Measurements from ENCODE around the gene MRPL53. TPM values are rescaled to one million over a fixed set of nuclear protein-coding genes. Genes with fewer than 3 reads are reported as not detected.

The MRPL53 gene
- total RNA-seq, 1 donor from 2014 or later = 39.9 TPM

DNA sequence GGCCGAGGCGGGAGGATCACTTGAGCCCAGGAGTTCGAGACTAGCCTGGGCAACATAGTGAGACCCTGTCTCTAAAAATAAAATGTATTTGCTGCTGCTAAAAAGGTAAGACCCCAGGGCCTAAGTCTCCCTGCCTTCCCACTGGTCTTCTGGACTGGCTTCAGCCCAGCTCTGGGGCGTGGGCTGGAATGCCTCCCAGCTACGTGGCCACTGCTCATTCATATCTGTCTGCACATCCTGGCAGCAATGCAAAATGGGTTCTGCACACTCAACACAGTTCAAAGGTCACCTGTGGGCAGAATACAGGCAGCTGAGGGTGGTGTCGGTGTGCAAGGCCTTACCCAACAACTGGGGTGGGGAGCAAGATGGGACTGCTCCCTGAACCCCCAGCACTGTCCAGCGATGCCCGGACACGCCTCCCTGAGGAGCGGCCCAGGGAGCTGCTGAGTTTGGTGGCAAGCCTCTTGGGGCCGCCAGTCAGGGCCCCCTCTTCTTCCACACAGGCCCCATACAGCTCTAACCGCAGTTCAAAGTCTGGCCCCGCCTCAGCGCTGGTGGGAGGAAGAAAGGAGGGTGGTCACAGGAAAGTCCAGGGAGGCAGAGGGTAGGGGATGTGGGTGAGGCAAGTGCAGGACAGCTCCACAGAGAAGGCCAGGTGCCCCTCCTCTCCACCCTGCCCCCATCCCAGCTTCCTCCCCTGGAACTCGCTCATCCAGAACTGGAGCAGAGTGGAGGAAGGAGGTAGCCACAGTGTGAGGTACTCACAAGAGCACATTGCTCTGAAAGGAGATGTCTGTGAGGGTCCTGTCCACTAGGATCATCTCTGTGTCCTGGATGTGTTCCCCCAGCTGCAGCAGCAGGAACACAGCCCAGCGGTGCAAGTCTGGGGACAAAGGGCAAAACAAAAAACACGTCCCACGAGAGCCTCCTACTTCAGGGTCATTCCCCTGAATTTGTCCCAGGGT lies 42.7 kb downstream of the MRPL53 start:
- no peak for DNase-seq (ENCODE audit: low read depth in 2 of 2)

DNA sequence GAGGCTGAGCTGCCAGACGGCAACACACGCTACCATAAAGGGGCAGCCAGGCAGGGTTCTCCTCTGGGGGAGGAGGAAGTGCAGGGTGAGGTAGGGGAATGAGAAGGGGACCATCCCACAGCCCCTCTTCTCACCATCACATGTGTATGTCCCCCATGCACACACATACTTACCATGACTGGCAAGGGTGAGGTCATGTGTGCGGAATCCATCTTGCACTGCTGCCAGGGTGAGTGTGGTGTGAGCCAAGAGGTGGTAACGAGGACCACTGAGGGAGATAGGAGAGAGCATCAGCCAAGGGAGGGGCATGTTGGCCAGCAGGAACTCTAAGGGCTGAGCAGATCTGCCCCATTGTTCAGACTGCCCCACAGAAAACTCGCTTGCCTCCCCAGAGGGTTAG lies 43.8 kb downstream of the MRPL53 start:
- DNase-seq (ENCODE audit: low read depth in 2 of 2) = no peak

DNA sequence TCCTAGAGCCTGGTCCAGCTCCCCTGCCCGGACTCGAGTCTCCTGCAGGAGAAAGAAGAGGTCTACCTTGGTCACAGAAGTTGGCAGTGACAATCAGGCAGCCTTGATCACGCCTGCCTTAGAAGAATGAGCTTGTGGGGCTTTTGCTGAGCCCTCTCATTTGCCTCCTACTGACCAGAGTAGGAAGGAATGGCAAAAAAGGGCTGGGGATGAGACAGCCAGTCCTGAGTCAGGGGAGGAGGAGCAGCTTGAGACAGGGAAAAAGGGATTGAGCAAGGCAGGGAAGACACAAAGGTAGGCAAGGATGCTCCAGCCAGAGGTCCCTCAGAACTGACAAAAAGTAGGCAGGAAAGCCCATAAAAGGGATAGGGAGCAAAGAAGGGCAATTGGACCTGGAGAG lies 44.9 kb downstream of the MRPL53 start:
- DNase-seq (ENCODE audit: low read depth in 2 of 2) = no peak

- no peak for DNase-seq (ENCODE audit: low read depth in 2 of 2)
Observed at GRCh38 chr2:74426181-74426758, 46.2 kb downstream of the MRPL53 start.

- DNase-seq (ENCODE audit: low read depth in 2 of 2) = no peak
Observed at GRCh38 chr2:74425523-74425922, 47.0 kb downstream of the MRPL53 start.

DNA sequence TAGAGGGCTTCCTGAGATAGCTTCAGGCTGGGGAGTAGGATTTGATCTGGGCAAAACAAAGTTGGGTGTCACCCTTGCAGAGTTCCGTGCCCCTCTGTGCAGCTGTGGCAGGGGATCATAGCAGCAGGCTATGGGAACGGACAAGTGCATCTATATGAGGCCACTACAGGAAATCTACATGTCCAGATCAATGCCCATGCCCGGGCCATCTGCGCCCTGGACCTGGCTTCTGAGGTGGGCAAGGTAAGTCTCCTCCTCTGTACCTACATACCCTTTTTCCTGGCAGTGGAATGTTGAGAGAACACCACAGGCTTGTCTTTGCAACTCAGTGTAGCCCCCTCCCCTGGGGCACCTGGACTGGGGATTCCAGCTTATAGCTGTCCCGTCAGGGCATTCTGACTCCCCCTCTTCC lies 47.5 kb downstream of the MRPL53 start:
- DNase-seq (ENCODE audit: low read depth in 2 of 2) = no peak

DNA sequence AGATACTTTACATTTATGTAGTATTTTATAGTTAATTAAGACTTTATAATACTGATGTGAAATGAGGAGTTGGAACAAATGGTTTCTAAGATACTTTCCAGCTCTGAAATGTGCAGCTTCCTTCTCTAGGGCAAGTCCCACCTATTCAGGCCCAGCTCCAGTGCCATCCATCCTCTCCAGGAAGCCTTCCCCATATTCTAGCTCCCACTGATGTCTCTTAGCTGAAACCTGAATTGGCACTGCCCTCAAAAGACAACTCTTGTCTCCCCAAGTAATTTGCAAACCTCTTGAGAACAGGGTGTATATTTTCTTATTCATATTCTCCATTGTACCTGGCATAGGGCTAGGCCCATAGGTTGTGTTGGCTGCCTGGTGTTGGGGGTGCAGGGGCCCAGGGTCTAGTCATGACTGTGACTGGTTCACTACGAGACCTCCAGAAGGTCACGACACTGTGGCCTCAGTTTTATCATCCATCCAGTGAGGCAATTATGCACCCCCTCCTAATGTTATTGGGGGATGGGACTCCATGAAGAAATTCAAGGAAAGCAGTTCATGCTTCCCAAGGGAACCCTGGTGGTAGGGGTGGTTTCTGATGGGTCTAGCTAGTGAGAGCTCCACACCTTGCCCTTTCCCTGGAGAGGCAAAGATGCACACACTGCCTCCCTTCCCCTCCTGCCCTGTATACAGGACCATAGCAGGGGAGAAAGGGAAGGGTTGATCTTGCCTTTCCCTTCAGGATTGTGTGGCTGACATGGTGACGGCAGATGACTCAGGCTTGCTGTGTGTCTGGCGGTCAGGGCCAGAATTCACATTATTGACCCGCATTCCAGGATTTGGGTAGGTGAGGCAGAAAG lies 48.1 kb downstream of the MRPL53 start:
- DNase-seq (ENCODE audit: low read depth in 2 of 2) = no peak

GRCh38 chr2:74423231-74424095 lies 49.0 kb downstream of the MRPL53 start:
- DNase-seq (ENCODE audit: low read depth in 2 of 2) = no peak

Other genes starting within 250 kb of the MRPL53 start
- gene SLC4A5, start 129.3 kb downstream of the MRPL53 start, total RNA-seq = under 0.01 and 0.20 TPM in 2 replicates
- gene DCTN1, start 92.4 kb downstream of the MRPL53 start, total RNA-seq = 95.2 and 117 TPM in 2 replicates
- gene C2orf81, start 51.1 kb downstream of the MRPL53 start, total RNA-seq = under 0.01 TPM in 1 of 2 replicates, not detected in the other
- gene WDR54, start 51.0 kb downstream of the MRPL53 start, total RNA-seq = 24.0 and 32.3 TPM in 2 replicates
- 11.8 and 28.4 TPM in 2 replicates for gene RTKN, start 30.7 kb downstream of the MRPL53 start, total RNA-seq
- 4.8 and 6.3 TPM in 2 replicates for gene INO80B, start 17.6 kb downstream of the MRPL53 start, total RNA-seq
- gene WBP1, start 14.2 kb downstream of the MRPL53 start, total RNA-seq = 40.3 and 47.6 TPM in 2 replicates
- gene MOGS, start 7.3 kb downstream of the MRPL53 start, total RNA-seq = 36.4 and 57.5 TPM in 2 replicates
- gene CCDC142, start 10.3 kb upstream of the MRPL53 start, total RNA-seq = 7.8 and 16.9 TPM in 2 replicates
- gene TTC31, start 10.4 kb upstream of the MRPL53 start, total RNA-seq = 5.0 and 5.4 TPM in 2 replicates
- 0.20 and 0.65 TPM in 2 replicates for gene LBX2, start 26.9 kb upstream of the MRPL53 start, total RNA-seq
- 7.0 and 8.3 TPM in 2 replicates for gene PCGF1, start 35.0 kb upstream of the MRPL53 start, total RNA-seq
- not detected in 2 replicates for gene TLX2, start 41.8 kb upstream of the MRPL53 start, total RNA-seq
- not detected in 2 replicates for gene DQX1, start 53.6 kb upstream of the MRPL53 start, total RNA-seq
- gene AUP1, start 57.0 kb upstream of the MRPL53 start, total RNA-seq = 70.2 and 138 TPM in 2 replicates
- 35.3 and 38.1 TPM in 2 replicates for gene HTRA2, start 57.3 kb upstream of the MRPL53 start, total RNA-seq
- 0.65 and 1.2 TPM in 2 replicates for gene LOXL3, start 81.3 kb upstream of the MRPL53 start, total RNA-seq
- gene DOK1, start 82.0 kb upstream of the MRPL53 start, total RNA-seq = 19.0 and 22.0 TPM in 2 replicates
- not detected in 2 replicates for gene M1AP, start 175.7 kb upstream of the MRPL53 start, total RNA-seq
- 1.8 and 2.2 TPM in 2 replicates for gene SEMA4F, start 181.6 kb upstream of the MRPL53 start, total RNA-seq